HFF-Myc (cell line): ENCODE measurements around the gene CNEP1R1.

Experiments
- DNase-seq: peaks from one replicate; pipeline ENCODE4 v3.0.0-alpha.2; 2011; ENCODE audit warnings: low read depth; ENCODE audit errors: extremely low read depth
- H3K4me3 ChIP-seq: replicated peaks from 2 replicates; pipeline ENCODE4 v1.5.1; 2011; ENCODE audit warnings: low read depth, mild to moderate bottlenecking, control low read depth, low read length
- CTCF ChIP-seq: IDR thresholded peaks from 2 replicates; pipeline ENCODE4 v1.5.1; 2012; ENCODE audit warnings: mild to moderate bottlenecking, low read depth, low read length, control low read depth; ENCODE audit errors: missing control alignments

CNEP1R1 gene

GRCh38 chr16:50079397-50080140 is 54.5 kb downstream of the CNEP1R1 start:
- no peak overlapping the region for H3K4me3 ChIP-seq
- no peak for DNase-seq
- no peak for TF ChIP-seq CTCF

DNA sequence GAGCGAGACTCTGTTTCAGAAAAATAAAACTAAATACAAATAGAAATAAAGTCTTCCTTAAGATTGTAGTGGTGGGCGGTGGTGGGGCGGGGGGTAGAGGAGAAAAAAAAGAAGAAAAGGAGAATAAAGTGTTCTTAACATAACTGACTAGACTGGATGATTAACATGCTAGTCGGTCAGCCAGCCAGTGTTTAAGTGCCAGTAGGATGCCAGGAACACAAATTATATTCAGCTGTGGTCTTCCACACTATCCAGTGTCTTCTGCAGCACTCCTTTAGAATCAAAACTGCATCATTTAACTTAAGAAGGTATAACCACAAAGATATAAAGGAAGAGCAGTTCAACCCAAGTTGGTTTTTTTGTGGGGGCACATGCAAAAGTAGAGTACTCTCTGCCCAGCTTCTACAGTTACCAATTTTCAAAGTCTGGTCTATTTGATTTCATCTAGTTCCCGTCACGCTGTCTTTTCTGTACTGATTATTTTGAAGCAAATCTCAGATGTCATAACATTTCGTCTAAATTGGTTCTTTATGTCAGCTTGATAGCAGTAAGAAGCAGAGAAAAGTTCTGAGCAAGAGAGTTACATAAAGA is 56.5 kb downstream of the CNEP1R1 start:
- H3K4me3 ChIP-seq, result no peak overlapping the region
- no peak for TF ChIP-seq CTCF
- DNase-seq, result no peak

DNA sequence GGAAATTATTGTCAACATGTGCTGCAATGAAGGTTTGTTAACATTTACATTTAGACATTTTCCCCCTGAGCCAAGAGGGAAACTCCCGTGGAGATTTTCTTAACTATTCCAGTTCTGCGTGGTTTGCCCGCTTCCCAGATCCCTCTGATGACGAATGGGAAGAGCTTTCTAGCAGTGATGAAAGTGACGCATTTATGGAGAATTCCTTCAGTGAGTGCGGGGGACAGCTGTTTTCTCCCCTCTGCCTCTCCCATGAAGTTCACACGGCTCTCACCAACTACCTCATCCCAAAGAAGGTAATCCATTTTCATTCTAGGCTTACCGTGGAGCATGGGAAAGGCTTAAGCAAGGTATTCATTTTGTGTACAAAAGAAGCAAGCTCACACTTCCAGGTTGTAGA is 59.0 kb downstream of the CNEP1R1 start:
- no peak for DNase-seq
- TF ChIP-seq CTCF, result no peak

DNA sequence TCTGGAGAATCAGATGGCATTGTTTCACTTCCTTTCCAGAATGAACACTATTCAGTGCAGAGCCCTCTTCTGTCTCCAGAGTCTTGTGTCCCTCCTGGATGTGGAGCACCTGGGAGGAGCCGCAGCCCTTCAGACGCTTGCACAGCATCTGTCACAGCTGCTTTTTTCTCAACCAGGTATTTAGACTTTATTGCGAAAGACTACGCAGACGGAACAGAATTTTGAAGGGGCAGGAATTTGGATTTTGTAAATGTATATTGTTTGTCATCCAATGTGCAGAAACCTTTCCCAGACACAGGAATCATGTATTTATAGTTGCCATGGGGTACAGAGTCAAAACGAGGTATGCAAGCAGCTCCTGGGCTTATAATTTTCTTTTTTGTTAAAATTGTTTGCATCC is 61.2 kb downstream of the CNEP1R1 start:
- H3K4me3 ChIP-seq, result no peak overlapping the region
- no peak for DNase-seq
- TF ChIP-seq CTCF, result no peak

More for the DNA sequence above, 59.0 kb downstream of the CNEP1R1 start:
- no peak overlapping the region for H3K4me3 ChIP-seq
